ENCODE measurements around the gene RPL29.

RPL29 gene

GRCh38 chr3:51988286-51989146, 7.2 kb downstream of the RPL29 start:
- no peak overlapping the region for H3K4me3 ChIP-seq (ENCODE audit: low read depth, low read length)
- TF ChIP-seq CTCF (IDR thresholded peaks at IDR 0.05; ENCODE audit: low read depth, low read length) = no peak
- peaks cover 21% of the 10 kb centered on the region for H3K36me3 ChIP-seq
- no peaks in the 10 kb centered on the region for H3K27me3 ChIP-seq
- no peaks in the 10 kb centered on the region for H3K9me3 ChIP-seq
- H3K4me1 ChIP-seq = peaks cover 5% of the 10 kb centered on the region; the same call in 1 of the 2 replicates
- no peak for DNase-seq

GRCh38 chr3:51987568-51987967, 8.1 kb downstream of the RPL29 start:
- DNase-seq = no peak
- Histone ChIP-seq H3K36me3 (peaks cover 12% of the 10 kb centered on the region), H3K27me3 (no peaks in the 10 kb centered on the region), H3K4me3 (ENCODE audit: low read depth, low read length) (no peak overlapping the region), H3K4me1 (peaks cover 5% of the 10 kb centered on the region; the same call in 1 of the 2 replicates), H3K9me3 (no peaks in the 10 kb centered on the region)
- TF ChIP-seq CTCF (IDR thresholded peaks at IDR 0.05; ENCODE audit: low read depth, low read length) = no peak

GRCh38 chr3:51986010-51986947, 9.4 kb downstream of the RPL29 start:
- Histone ChIP-seq H3K4me1 (peaks cover 1% of the 10 kb centered on the region; the same call in 1 of the 2 replicates), H3K4me3 (ENCODE audit: low read depth, low read length) (no peak overlapping the region), H3K9me3 (no peaks in the 10 kb centered on the region), H3K36me3 (peaks cover 1% of the 10 kb centered on the region), H3K27me3 (no peaks in the 10 kb centered on the region)
- TF ChIP-seq CTCF (IDR thresholded peaks at IDR 0.05; ENCODE audit: low read depth, low read length) = no peak
- no peak for DNase-seq

- Histone ChIP-seq H3K4me1 (no peaks in the 10 kb centered on the region), H3K9me3 (no peaks in the 10 kb centered on the region), H3K4me3 (ENCODE audit: low read depth, low read length) (no peak overlapping the region), H3K27me3 (no peaks in the 10 kb centered on the region), H3K36me3 (no peaks in the 10 kb centered on the region)
- no peak for TF ChIP-seq CTCF (IDR thresholded peaks at IDR 0.05; ENCODE audit: low read depth, low read length)
- no peak for DNase-seq
Observed at GRCh38 chr3:51985063-51985462, 10.6 kb downstream of the RPL29 start.

GRCh38 chr3:51984269-51984647, 11.4 kb downstream of the RPL29 start:
- H3K4me3 ChIP-seq (ENCODE audit: low read depth, low read length) = no peak overlapping the region

More at GRCh38 chr3:51984269-51984647, 11.4 kb downstream of the RPL29 start:
- no peaks in the 10 kb centered on the region for H3K4me1 ChIP-seq
- DNase-seq = no peak
- TF ChIP-seq CTCF (IDR thresholded peaks at IDR 0.05; ENCODE audit: low read depth, low read length) = no peak
- no peaks in the 10 kb centered on the region for H3K27me3 ChIP-seq
- H3K9me3 ChIP-seq = no peaks in the 10 kb centered on the region
- H3K36me3 ChIP-seq = no peaks in the 10 kb centered on the region
